NCI-H446 treated with DMSO at 0.1 percent for 48 hours (cell line): ENCODE results near the gene SIAE.
A peak's percentile ranks its signal among the peaks of the same experiment; 100 is the strongest.
"Not testable (repeated sequence)": the region's sequence is repeated elsewhere in the genome, so short reads cannot be mapped to it uniquely, and the experiment has no call there.

ENCODE experiments used
- DNase-seq: peaks from one replicate; lab custom pipeline; 2025; lab: John Stamatoyannopoulos, UW

The SIAE gene

GRCh38 chr11:124622531-124623451 is 50.7 kb downstream of the SIAE start, which contains the start of gene TBRG1:
Gene TBRG1 (plus strand): TSS chr11:124622864. CDS start chr11:124623084, 220 bp downstream.
- DNase-seq: peak; percentile 86

DNA sequence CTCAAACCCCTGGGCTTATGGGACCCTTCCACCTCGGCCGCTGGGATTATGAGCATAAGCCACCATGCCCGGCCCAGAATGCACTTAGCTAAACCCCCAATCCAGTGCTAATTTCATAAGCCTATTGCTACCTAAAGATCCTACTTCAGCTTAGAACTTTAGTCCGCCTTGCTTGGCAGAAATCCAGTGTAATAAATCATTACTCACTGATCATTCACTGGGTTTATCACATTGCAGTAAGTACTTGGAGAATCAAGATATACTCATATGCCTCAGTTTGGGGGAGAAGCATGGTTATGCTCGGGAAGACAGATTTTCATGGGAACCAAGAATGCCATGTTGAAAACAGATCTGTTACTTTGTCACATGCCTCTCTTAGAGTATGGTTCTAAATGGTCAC is 54.7 kb downstream of the SIAE start:
- no peak for DNase-seq

DNA sequence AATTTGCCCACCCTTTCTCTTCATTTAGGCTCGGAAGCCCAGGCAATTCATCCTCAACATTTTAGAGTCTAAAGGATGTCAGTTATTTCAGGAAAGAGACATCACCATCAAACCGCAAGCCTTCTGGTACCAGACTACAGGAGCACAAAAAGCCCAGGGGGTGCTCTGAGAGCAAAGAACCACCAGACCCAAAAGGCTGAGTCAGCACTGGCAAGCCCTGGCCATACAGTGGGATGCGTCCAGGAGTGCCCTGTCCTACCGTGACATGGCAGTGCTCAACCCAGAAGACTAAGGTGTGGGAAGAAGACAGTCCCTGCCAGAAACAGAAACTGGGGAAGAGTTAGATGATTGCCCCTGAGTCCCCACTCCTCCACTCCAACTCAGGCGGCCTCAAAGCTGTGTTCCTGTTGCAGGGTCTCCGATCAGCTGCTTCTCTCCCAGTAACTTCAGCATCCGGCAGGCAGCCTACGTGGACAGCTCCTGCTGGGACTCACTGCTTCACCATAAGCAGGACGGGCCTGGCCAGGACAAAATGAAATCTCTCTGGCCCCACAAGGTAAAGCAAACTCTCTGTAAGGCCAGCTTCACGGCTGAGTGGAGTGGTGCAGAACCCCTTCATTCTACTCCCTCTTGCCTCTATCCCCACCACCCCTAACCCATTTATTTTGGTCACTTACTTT is 60.8 kb downstream of the SIAE start:
- DNase-seq: no peak

DNA sequence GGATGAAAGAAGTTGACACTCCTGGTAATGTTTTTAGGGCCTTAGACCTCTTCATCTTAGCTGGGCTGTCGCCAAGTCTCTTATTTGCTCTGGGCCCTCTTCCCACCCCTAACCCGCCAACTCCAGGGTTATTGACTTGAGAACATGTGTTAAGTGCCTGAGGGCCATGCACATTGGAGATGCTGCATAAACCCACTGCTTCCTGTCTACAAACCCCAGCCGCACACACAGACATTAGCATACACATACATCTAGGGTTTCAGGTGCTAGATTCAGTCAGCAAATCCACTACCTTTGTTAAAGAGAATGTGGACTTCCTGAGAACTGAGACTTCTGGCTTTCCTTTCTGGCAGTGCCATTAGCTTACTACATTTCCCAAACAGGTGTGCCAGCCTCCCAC is 61.5 kb downstream of the SIAE start:
- DNase-seq: peak; percentile 37

GRCh38 chr11:124611064-124611463 is 62.5 kb downstream of the SIAE start, which contains the start of gene PANX3:
Gene PANX3 (plus strand): TSS chr11:124611428. CDS start chr11:124611557, 129 bp downstream.
- DNase-seq: peak; percentile 85

- no peak for DNase-seq
Measured at GRCh38 chr11:124610295-124610694, 63.2 kb downstream of the SIAE start.

DNA sequence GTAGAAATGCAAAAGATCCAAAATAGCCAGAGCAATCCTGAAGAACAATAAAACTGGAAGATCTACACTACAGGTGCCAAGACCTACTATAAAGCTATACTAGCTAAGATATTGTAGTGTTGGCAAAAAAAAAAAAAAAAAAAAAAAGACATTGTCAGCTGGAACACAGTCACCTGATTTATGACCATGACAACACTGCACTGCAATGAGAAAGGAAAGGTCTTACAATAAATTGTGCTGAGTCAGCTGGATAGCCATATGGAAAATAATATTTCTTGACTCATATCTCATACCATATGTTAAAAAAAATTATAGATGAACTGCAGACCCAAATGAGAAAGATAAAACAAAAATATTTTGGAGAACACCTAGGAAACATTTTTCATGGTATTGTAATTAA is 65.4 kb downstream of the SIAE start:
- DNase-seq: peak; percentile 44

DNA sequence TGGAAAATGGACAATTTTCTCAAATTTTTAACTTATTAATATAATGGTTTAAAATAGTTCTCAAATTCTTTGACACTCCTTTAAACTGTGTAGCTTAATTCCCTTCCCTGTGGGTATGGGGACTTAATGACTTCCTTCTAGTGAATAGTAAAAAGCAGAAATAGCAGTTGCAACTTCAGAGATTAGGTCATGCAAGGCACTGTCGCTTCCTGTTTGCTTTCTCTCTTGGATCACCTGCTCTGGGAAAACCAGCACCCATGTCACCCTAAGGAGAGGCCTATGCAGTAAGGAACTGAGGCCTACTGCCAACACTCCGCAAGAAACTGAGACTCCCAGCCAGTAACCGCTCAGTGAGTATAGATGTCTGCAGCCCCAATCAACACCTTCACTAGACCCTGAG is 67.8 kb downstream of the SIAE start:
- no peak for DNase-seq

GRCh38 chr11:124602723-124603122 is 70.8 kb downstream of the SIAE start:
- not testable (repeated sequence) for DNase-seq

DNA sequence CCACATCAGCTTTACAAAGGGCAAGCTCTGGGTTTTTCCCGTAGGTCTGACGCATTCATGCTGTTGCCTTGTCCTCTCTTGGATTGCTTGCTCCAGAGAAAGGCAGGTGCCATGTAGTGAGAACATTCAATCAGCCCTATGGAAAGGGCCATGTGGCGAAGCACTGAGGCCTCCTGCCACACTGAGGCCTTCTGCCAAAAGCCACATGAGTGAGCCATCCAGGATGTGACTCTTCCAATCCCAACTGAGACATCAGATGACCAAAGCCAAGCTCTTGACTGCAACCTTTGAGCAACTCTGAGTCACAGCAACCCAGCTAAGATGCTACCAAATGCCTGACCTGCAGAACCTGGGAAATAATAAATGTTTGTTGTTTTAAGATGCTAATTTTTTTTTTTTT is 71.3 kb downstream of the SIAE start:
- DNase-seq: peak; percentile 49

- DNase-seq: no peak
Measured at GRCh38 chr11:124600621-124601320, 72.8 kb downstream of the SIAE start.

GRCh38 chr11:124597626-124598025 is 75.9 kb downstream of the SIAE start:
- DNase-seq: no peak

GRCh38 chr11:124595302-124595701 is 78.2 kb downstream of the SIAE start:
- no peak for DNase-seq

- DNase-seq: no peak
Measured at GRCh38 chr11:124592627-124593026, 80.9 kb downstream of the SIAE start.

GRCh38 chr11:124591430-124591829 is 82.1 kb downstream of the SIAE start:
- no peak for DNase-seq

- peak; percentile 40 for DNase-seq
Measured at GRCh38 chr11:124586238-124586860, 87.2 kb downstream of the SIAE start.

DNA sequence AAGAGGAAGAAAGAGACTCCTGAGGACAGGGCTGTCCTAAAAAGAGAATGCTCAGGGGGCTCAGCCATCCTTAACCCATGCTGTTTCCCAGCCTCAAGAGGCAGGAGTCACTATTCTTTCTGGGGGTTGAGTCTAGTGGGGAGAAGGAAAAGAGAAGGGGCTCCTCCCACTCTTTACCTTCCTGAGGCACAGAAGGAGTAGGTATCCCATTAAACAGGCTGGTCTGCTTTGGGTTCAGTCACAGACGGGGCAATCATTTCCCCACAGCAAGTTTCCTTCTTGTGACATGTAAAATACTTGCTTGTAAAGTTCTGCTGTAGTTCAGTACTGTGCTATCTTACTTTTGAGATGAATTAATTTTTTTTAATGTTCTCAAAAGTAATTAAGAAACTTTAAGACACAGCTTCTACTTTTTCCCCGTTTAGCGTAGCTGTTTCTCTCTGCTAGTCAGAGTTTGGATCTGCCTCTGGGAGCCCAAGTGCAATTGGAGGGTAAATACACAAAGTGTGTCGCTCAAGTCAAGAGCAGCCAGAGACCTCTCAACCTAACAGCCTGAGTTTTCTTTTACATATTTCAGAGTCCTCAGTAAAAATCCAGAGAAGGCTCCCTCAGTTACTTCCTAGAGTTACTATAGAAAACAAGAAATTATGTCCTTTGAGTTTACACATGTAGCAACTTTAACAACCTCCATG is 88.7 kb downstream of the SIAE start:
- DNase-seq: no peak

GRCh38 chr11:124583781-124584180 is 89.8 kb downstream of the SIAE start:
- no peak for DNase-seq
